Measurements from ENCODE around the gene TM9SF3. TPM values are rescaled to one million over a fixed set of nuclear protein-coding genes. Genes with fewer than 3 reads are reported as not detected.
A peak's percentile ranks its signal among the peaks of the same experiment; 100 is the strongest.

Gene TM9SF3
- total RNA-seq, 1 experiment from 2014 or later = 64.1 TPM

DNA sequence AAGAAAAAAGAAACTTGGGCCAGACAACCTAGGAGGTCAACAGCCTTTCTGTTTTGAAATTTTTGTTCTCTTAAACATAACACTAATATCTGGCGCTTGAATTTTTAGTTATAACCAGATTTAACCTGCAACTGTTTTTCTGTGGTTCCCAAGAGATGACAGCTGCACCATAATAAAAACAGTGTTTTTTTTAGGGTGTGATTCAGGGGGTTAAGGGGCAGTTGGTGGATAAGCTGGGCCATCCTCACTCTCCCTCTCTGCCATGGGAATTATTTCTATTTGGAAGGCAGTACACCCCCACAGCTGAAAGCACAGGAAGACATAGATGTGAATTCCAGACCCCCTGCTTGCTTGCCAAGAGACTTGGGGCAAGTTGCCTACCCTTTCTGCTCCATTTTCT is 20.1 kb upstream of the TM9SF3 start:
- DNase-seq (ENCODE audit: low spot score) = no peak
- in situ Hi-C loops (cut with HindIII; ENCODE audit: low sequenced_read_pairs) = no loop called here

DNA sequence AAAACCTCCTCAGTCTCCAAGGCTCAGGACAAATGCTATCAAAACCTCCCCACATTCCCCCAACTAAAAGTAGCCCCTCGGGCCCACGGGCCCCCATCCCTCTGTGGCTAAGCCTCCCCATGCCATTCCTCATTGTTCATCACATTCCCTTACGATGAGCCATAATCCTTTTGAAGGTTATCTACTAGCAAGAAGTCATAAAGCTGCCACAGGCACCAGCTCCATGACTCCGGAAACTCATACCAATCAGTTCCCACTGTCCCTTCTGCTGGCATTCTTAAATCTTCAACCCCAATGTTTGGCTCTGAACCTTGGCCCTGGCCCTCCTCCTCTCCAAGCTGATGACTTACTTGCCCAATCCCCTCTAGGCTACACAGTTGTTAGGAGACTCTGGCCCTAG is 19.4 kb upstream of the TM9SF3 start:
- no peak for DNase-seq (ENCODE audit: low spot score)
- in situ Hi-C loops (cut with HindIII; ENCODE audit: low sequenced_read_pairs) = no loop called here

DNA sequence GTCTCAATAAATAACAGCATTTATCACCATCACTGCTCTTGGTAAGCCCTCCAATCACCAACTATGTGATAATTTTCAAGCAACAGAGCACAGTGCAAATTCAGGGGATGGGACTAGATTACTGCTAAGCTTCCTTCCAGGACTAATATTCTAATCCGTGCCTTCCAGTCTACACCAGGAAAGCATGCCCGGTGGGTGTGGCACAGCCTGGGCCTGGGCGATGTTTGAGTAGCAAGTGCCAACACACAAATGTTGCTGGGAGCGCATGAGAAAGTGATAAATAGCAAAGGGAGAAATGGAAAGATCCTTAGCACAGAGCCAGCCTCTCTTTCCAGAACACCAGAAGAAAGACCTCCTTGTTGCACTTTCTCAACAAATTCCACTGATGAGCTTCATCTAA is 13.5 kb upstream of the TM9SF3 start:
- DNase-seq (ENCODE audit: low spot score) = no peak
- in situ Hi-C loops (cut with HindIII; ENCODE audit: low sequenced_read_pairs) = no loop called here

DNA sequence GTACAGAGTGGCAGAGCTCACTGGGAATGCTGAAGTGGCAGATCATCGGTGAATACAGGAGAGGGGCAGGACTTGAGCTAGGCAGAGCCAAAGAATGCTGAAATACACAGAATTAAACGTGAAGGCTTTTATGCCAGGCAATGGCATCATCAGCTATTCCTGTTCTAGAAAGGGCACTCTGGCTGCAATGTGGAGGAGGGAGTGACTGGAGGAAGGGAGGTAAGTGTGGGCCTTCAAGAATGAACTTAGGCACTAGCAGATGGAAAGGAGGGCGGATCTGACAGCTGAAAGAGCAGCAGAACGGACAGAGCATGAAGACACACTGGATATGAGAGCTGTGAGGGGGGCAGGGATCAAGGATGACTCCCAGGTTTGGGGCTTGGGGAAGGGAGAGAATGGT is 12.0 kb upstream of the TM9SF3 start:
- in situ Hi-C loops (cut with HindIII; ENCODE audit: low sequenced_read_pairs) = no loop called here
- no peak for DNase-seq (ENCODE audit: low spot score)

DNA sequence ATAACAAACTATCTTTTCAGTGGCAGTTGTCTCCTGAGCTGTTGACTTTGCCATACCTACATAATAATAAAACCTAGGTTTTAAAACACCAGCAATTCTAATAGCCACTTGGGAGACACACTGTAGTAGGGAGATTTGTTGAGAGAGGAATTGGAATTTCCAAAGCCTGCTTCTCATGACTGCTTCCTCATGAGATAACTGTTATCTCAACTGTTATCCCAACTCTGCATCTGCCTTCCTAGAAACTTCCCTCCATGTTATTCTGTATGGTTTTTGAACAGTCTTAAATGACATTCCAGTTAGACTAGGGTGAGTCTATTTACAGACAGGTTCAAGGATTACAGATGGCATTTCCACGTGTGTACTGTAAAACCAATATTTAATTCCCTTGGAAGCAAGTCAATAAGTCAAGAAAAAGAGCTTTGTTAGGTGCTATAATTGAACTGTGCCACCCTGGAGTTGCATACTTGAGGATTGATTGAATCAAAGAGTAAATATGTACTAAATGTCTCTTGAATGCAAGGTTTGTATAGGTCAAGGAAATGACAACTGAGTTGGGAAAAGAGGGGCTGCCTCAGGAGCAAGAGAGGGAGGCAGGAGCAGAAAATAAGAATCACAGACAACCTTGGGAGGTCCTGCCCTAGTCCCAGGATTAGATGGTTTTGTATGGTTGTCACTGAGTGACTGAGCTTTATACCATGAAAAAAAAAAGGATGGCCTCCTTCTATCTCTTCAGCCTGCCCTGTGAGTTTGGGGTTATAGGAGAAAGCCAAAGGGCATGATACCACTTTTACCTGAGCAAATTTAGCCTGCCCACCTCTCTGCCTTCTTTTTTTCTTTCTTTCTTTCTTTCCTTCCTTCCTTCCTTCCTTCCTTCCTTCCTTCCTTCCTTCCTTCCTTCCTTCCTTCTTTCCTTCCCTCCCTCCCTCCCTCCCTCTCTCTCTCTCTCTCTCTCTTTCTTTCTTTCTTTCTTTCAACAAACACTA is 9.9 kb upstream of the TM9SF3 start:
- in situ Hi-C loops (cut with HindIII; ENCODE audit: low sequenced_read_pairs) = no loop called here

DNA sequence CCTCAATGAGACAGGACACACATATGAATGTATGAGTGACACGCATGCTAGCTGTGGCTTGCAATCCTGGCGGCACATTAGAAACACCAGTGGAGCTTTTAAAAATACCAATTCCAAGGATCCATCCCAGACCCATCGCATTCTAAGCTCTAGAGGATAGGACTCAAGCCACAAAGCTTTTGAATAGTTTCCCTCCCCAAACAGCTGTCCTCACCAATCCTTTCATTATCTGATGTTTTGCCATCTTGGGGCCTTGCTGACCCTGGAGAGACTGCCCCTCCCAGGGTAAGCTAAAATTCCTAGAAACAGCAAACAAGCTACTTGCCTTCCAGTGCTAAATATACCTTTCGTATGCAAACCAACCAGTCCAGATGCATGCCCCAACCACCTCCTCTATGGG is 8.9 kb upstream of the TM9SF3 start:
- DNase-seq (ENCODE audit: low spot score) = no peak
- in situ Hi-C loops (cut with HindIII; ENCODE audit: low sequenced_read_pairs) = no loop called here

More for the DNA sequence above, 9.9 kb upstream of the TM9SF3 start:
- DNase-seq (ENCODE audit: low spot score) = no peak

DNA sequence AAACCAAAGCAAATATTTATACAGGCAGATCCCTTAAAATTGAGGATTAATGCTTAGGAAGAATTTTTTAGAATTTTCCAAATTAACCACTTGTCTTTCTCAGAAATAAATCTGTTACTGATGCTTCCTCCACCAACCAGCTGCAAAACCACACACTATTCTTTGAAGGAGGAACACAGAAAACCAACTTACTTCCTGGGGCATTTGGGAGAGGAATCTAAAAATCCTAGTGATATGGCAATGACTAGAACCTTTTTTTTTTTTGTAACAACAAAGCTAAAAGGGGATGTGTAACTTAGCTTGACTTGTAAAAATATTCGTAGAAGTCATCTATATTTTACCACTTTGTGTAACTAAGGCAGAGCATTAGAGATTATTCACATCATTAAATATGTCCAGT is 5.1 kb upstream of the TM9SF3 start:
- DNase-seq (ENCODE audit: low spot score) = no peak
- in situ Hi-C loops (cut with HindIII; ENCODE audit: low sequenced_read_pairs) = no loop called here

DNA sequence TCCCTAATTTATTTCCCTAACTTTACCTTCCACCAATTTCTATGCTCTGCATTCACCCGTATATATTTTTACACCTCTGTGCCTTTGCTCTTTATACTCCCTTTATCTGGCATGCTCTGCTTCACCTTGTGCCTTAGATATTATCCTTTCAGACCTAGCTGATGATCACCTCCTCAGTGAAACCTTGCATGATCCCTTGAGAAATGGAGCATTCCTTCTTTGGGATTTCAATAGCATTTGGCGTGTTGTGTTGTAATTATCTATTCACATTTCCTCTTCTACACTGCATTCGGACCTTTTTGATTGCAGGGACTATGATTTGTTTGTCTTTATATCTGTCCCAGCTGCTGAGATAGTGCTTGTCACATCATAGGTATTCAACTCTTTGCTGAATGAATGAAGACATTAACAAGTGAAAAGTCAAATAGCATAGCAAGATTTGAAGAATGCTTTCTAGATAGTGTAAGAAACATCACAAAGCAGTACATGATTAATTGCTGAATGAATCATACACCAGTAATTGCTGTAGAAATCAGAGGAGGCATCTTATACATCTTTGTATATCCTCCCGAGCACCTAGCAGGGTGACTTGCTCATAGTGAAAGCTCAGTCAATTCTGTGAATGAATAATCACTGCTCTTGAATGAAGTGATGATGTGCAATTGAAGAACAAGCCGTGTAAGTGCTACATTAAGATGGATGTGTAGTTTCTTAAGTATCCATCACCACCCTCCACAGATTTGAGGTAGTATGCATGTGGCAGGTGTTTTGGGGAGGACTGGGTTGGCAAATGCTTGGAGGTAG is 2.0 kb upstream of the TM9SF3 start:
- in situ Hi-C loops (cut with HindIII; ENCODE audit: low sequenced_read_pairs) = no loop called here
- DNase-seq (ENCODE audit: low spot score) = no peak

DNA sequence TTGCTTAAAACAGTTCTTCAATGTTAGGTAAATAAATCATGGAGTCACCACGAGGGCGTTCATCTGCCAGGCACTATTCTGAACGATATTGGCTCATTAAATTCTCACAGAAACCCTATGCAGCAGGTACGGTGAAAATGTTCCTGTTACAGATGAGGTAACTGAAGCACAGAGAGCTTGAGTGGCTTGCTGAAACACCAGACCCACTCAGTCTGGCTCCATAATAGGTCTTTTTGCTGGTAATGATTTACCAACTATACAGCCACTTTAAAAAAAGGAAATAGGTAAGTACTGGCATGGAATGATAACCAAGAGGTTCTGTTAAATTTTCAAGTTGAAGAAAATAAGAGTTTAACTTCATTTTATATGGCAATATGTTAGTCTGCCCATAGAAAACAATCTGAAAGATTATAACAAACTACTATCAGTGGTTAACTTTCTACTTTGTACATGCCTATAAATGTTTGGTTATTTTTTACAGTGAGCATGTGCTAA is 1.3 kb upstream of the TM9SF3 start:
- DNase-seq (ENCODE audit: low spot score) = no peak
- in situ Hi-C loops (cut with HindIII; ENCODE audit: low sequenced_read_pairs) = no loop called here

DNA sequence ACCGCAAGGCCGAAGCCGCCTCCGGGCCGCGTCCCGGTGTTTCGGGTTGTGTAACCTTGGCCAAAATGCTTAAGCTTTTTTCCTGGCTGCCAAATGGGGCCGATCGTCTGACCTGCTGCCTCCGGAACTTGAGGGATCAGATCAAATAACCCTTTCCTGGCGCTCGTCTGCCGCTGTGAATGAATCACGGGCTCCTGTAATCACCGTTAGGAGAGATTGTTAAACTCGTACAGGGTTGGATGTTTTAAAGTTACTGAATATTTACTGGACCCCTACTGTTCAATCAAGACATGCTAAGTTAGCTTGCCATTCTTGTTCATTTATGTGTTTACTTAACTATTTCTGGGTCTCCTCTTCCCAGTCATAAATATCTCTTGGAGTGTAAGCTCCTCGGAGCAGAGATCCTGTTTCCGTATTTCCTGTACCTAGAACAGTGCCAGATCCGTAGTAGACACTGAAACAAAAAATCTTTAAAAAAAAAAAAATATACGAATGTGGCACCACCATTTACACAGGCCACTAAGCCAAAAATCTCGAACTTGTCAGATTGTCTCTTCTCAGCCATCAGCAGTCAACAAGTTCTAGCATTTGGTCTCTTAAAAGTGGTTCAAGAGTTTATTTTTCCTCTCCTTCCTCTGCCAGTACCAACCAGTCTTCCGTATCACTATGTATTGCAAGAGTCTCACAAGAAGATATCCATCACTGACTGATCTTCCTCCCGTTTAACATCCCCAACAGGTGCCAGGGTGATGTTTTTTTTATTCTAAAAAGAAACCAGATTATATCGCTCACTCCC is 650 bp upstream of the TM9SF3 start:
- in situ Hi-C loops (cut with HindIII; ENCODE audit: low sequenced_read_pairs) = no loop called here
- DNase-seq (ENCODE audit: low spot score) = peak; percentile 73

DNA sequence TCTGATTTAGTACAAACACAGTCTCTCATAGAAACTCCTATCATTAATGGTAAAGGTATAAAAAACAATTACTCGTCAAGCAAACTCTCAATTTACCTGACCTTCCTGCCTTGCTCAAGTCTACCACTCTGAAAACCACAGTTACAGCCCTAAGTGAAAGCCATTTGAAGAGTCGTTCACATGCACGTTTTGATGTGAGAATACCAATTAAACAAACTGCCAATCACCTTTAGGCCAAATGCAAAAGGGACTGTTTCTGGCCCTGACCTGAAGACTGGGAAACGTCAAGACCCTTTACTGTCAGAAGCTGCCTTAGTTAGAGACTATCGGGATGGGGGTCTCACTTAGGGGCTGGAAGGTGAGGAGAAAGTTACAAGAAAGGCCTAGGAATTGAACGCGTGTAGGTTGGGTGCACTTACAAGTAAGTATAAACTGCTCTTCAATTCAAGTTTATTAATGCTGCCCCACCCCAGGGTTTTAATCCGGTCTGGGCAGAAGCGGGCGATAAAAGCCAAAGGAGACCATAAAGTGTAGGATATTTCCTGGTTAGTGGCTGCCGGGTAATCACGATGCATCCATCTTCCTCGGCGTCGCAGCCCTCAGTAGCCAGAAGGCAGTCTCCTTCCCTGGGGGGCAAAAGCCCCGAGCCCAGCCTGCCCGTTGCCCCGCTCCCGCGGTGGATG is 935 bp downstream of the TM9SF3 start:
- in situ Hi-C loops (cut with HindIII; ENCODE audit: low sequenced_read_pairs) = no loop called here
- DNase-seq (ENCODE audit: low spot score) = no peak

DNA sequence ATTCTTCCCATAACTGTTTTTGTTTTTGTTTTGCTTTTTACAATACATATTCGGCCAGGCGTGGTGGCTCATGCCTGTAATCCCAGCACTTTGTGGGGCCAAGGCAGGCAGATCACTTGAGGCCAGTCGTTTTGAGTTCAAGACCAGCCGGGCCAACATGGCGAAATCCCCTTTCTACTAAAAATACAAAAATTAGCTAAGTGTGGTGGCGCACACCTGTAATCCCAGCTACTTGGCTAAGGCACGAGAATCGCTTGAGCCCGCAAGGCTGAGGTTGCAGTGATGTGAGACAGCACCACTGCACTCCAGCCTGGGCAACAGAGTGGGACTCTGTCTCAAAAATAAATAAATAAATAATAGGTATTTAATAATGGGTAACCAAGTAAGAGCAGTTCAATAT is 2.3 kb downstream of the TM9SF3 start:
- in situ Hi-C loops (cut with HindIII; ENCODE audit: low sequenced_read_pairs) = no loop called here
- DNase-seq (ENCODE audit: low spot score) = no peak

DNA sequence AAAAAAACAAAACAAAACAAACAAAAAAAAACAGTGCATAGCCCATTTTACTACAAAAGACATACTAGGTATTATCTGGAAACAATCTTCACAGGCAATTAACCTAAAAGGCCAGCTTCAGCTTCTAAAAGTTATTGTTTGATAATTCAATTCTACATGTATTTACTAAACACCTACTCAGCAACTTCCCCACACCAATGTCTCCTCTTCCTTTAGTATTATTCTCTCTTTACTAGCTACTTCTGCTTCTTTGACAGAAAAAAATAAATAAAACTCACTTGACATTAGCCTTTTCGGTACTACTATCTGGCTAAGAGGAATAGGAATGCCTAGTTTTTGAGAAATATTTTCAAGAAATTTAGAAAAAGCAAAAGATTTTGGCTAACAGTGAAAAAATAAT is 2.8 kb downstream of the TM9SF3 start:
- in situ Hi-C loops (cut with HindIII; ENCODE audit: low sequenced_read_pairs) = no loop called here
- DNase-seq (ENCODE audit: low spot score) = no peak

DNA sequence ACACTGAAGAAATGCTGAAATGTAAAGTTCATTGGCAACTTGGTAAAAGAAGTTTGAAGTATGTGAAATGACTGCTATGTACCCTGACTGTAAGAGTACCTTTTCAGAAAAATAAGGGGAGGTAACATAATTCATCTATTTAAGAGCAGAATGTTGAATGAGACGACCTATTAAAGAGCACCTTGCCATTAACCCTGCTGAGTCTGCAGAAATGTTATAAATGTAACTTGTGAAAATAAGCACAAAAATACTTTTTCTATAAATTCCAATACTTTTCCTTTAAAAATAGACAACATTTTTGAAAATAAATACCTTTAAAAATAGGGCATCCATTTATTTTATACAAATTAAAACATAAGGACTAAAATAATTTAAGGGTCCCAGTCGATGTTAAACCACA is 7.7 kb downstream of the TM9SF3 start:
- in situ Hi-C loops (cut with HindIII; ENCODE audit: low sequenced_read_pairs) = no loop called here
- no peak for DNase-seq (ENCODE audit: low spot score)

DNA sequence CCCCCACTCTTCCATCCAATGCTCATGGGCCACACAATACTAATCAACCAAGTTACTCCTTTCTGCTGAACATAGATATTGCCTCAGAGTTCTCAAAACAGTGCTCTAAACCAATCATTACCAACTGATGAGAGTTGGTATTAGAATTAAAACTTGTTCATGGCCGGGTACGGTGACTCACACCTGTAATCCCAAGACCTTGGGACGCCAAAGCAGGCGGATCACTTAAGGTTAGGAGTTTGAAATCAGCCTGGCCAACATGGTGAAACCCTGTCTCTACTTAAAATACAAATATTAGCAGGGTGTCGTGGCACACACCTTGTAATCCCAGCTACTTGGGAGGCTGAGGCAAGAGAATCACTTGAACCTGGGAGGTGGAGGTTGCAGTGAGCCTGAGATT is 8.2 kb downstream of the TM9SF3 start:
- in situ Hi-C loops (cut with HindIII; ENCODE audit: low sequenced_read_pairs) = no loop called here
- no peak for DNase-seq (ENCODE audit: low spot score)

DNA sequence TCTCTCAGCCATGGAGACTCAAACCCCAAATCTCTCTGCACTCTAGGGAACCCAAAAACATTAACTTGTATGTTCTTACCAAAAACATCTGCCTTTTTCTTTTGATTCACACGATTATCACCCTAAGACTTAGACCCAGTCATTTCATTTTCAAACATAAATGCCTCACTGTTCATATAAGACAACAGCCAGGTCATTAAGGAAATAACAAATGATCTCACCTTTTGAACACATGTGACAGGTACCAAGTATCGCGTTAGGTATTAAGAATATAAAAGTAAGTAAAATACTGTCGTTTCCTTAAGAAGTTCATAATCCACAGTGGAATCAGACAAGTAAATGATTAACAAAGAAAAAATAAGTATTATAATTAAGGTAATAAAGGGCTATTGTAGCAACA is 8.8 kb downstream of the TM9SF3 start:
- in situ Hi-C loops (cut with HindIII; ENCODE audit: low sequenced_read_pairs) = no loop called here

DNA sequence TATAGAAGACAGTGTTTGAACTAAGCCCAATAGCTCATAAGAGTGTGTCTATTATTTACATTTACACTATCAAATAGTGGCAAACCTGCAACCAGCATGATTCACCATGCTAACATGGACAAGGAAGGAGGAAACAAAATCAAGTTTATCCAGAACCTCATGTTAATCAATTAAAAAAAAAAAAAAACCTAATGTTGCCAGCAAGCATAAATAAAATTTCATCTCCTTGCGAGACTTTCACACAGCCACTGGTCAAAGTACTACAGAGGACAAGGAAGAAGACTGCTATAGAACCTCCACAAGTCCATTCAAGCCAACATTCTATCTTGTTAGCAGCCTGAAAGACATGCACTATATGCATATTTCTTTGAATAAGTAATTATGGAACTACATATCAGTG is 9.7 kb downstream of the TM9SF3 start:
- in situ Hi-C loops (cut with HindIII; ENCODE audit: low sequenced_read_pairs) = no loop called here
- no peak for DNase-seq (ENCODE audit: low spot score)

More for the DNA sequence above, 8.8 kb downstream of the TM9SF3 start:
- no peak for DNase-seq (ENCODE audit: low spot score)

DNA sequence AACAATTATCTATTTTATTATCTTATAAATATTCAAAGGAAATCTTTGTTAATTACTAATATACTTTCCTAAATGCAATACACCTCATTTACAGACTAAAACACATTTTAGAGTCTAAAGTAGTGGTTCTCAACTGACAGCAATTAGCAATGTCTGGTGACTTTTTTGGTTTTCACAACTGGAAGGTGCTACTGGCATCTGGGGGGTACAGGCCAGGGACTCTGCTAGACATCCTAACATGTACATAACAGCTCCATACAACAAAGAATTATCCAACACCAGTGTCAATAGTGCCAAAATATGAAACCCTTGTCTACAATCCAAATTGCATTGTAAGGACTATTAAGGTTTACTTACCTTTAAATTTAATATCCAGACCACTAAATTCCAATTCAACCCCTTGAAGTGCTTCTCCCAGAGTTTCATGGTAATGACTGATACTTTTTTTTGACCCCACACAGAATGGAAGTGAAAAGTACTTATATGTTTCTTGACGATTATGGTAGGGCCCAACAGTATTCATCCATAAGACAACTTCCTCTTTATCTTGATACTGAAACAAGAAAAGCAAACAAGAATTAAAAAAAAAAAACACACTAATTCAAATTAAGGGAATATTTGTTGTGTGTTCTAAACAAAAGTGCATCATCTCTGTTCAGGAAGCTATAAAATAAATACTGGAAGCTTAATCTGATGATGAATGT is 10.4 kb downstream of the TM9SF3 start:
- DNase-seq (ENCODE audit: low spot score) = no peak
- in situ Hi-C loops (cut with HindIII; ENCODE audit: low sequenced_read_pairs) = no loop called here
